Osteoblast (primary cell): ENCODE measurements around the gene NTN4. TPM values are rescaled to one million over a fixed set of nuclear protein-coding genes. Genes with fewer than 3 reads are reported as not detected.

ENCODE experiments used
- DNase-seq: peaks from one replicate; pipeline ENCODE4 v3.0.0; 2011; ENCODE audit warnings: low spot score, mixed read lengths; ENCODE audit not compliant: insufficient read length; ENCODE audit errors: missing footprints
- H2AFZ ChIP-seq: 2 replicates; pipeline ENCODE4 v1.6.0; 2011; ENCODE audit warnings: mild to moderate bottlenecking, low read length
- H3K27ac ChIP-seq: 2 replicates; pipeline ENCODE4 v1.5.1; 2011; ENCODE audit warnings: mild to moderate bottlenecking, low read depth, low read length, moderate library complexity
- H3K27me3 ChIP-seq: 2 replicates; pipeline ENCODE4 v1.6.0; 2012; ENCODE audit warnings: mild to moderate bottlenecking, control low read depth, inconsistent platforms, low read length, moderate library complexity; ENCODE audit not compliant: insufficient read depth
- H3K36me3 ChIP-seq: 2 replicates; pipeline ENCODE4 v1.5.1; 2011; ENCODE audit warnings: mild to moderate bottlenecking, low read length, control low read depth, moderate library complexity; ENCODE audit not compliant: insufficient read depth
- H3K4me1 ChIP-seq: 2 replicates; pipeline ENCODE4 v1.5.1; 2011; ENCODE audit warnings: mild to moderate bottlenecking, low read length, control low read depth, moderate library complexity; ENCODE audit not compliant: insufficient read depth
- H3K4me2 ChIP-seq: 2 replicates; pipeline ENCODE4 v1.6.0; 2011; ENCODE audit warnings: mild to moderate bottlenecking, low read length; ENCODE audit not compliant: insufficient read depth
- H3K4me3 ChIP-seq: fragments of 200-600 bp; sonication (generic); 3 replicates; pipeline ENCODE4 v1.5.1; 2012; ENCODE audit warnings: mild to moderate bottlenecking, low read length, inconsistent platforms; ENCODE audit not compliant: insufficient read depth
- H3K79me2 ChIP-seq: 2 replicates; pipeline ENCODE4 v1.6.0; 2012; ENCODE audit warnings: mild to moderate bottlenecking, low read length, control low read depth, inconsistent platforms; ENCODE audit not compliant: insufficient read depth
- H3K9me3 ChIP-seq: 2 replicates; pipeline ENCODE4 v1.5.1; 2011; ENCODE audit warnings: low read depth, low read length, control low read depth
- H4K20me1 ChIP-seq: 2 replicates; pipeline ENCODE4 v1.6.0; 2012; ENCODE audit warnings: mild to moderate bottlenecking, low read length, control low read depth; ENCODE audit not compliant: insufficient read depth
- CTCF ChIP-seq: IDR thresholded peaks from 2 replicates; pipeline ENCODE4 v1.5.1; 2011; ENCODE audit warnings: mild to moderate bottlenecking, low read depth, low read length, moderate library complexity; ENCODE audit errors: extremely low read depth
- total RNA-seq: library from RNA; depleted of rRNA; stranded (reverse); fragments of >200 nt; gene quantifications from 2 replicates; pipeline ENCODE4 v1.2.3, GENCODE V29; 2012

The NTN4 gene
- total RNA-seq, 1 donor = 47.8 TPM

DNA sequence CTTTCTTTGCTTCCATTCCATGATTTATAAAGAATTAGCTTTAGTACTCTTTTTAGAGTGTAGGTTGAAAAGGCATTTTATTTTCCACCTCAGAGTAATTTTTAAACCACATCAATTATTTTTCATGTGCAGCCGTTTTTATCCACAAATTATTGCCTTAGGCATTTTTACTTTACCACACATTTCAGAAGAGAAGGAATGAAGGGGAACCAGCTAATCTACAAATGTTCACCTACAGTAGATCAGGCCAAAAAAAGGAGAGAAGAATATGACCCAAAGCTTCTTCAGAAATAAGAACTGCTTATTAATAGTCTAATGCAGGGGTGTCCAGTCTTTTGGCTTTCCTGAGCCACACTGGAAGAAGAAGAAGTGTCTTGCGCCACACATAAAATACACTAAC, 19.8 kb upstream of the NTN4 start:
- no peaks in the 10 kb centered on the region for H3K36me3 ChIP-seq
- no peaks in the 10 kb centered on the region for H4K20me1 ChIP-seq
- DNase-seq = no peak
- no peak overlapping the region for H3K27ac ChIP-seq
- H3K27me3 ChIP-seq = no peaks in the 10 kb centered on the region
- no peaks in the 10 kb centered on the region for H3K79me2 ChIP-seq
- H2AFZ ChIP-seq = peak overlapping the region; percentile 6
- peaks cover 13% of the 10 kb centered on the region for H3K4me1 ChIP-seq
- no peaks in the 10 kb centered on the region for H3K9me3 ChIP-seq
- no peak overlapping the region for H3K4me2 ChIP-seq
- no peak for TF ChIP-seq CTCF
- no peak overlapping the region for H3K4me3 ChIP-seq

DNA sequence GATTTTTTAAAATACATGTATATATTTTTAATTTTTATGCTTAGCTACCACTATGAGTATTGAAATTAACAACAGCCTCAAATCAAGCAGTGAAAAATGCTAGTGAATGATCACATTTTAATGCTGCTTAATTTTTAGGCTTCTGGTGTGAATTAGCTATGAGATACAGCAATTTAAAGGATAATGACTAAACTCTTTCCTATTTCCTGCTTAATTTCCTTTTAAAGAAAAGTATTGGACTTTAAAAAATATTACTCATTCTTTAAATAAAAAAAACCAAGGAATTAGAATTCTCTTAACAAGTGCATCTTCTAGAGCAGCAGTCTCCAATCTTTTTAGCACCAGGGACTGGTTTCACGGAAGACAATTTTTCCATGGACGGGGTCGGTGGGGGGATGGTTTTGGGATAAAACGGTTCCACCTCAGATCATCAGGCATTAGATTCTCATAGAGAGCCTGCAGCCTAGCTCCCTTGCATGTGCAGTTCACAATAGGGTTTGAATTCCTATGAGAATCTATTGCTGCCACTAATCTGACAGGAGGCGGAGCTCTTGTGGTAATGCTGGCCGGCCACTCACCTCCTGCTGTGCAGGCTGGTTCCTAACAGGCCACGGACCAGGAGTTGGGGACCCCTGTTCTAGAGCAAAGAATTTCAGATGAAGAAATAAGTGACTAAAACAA, 18.6 kb upstream of the NTN4 start:
- Histone ChIP-seq H3K9me3 (no peaks in the 10 kb centered on the region), H3K27me3 (no peaks in the 10 kb centered on the region), H3K27ac (peak overlapping the region; percentile 47), H3K4me1 (peaks cover 19% of the 10 kb centered on the region), H2AFZ (no peak overlapping the region), H3K79me2 (no peaks in the 10 kb centered on the region), H3K4me3 (no peak overlapping the region), H3K4me2 (no peak overlapping the region), H3K36me3 (no peaks in the 10 kb centered on the region), H4K20me1 (no peaks in the 10 kb centered on the region)
- no peak for TF ChIP-seq CTCF
- DNase-seq = no peak

DNA sequence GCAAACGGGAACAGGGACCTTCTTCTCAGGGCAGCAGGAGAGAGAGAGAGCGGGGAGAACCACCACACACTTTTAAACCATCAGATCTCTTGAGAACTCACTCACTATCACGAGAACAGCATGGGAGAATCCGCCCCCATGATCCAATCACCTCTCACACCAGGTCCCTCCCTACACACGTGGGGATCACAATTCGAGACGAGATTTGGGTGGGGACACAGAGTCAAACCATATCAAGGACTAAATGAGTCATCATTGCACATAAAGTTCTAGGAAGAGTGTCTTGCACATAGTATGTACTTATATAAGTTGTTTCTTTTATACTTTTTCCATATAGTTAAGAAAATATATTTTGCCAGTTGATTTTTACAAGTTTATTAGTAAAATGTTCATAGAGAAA, 17.6 kb upstream of the NTN4 start:
- no peak for TF ChIP-seq CTCF
- Histone ChIP-seq H3K27me3 (no peaks in the 10 kb centered on the region), H3K4me2 (no peak overlapping the region), H3K4me3 (no peak overlapping the region), H3K27ac (no peak overlapping the region), H3K79me2 (no peaks in the 10 kb centered on the region), H3K4me1 (peaks cover 19% of the 10 kb centered on the region), H3K36me3 (no peaks in the 10 kb centered on the region), H3K9me3 (no peaks in the 10 kb centered on the region), H4K20me1 (no peaks in the 10 kb centered on the region), H2AFZ (no peak overlapping the region)
- DNase-seq = no peak

- H4K20me1 ChIP-seq = no peaks in the 10 kb centered on the region
- no peaks in the 10 kb centered on the region for H3K36me3 ChIP-seq
- peaks cover 25% of the 10 kb centered on the region for H3K4me1 ChIP-seq
- peak overlapping the region; percentile 99 for H3K27ac ChIP-seq
- H3K79me2 ChIP-seq = no peaks in the 10 kb centered on the region
- DNase-seq = peak; percentile 91
- H3K9me3 ChIP-seq = no peaks in the 10 kb centered on the region
- H3K27me3 ChIP-seq = no peaks in the 10 kb centered on the region
- no peak for TF ChIP-seq CTCF
- H2AFZ ChIP-seq = no peak overlapping the region
- peak overlapping the region; percentile 6 for H3K4me3 ChIP-seq
- H3K4me2 ChIP-seq = peak overlapping the region; percentile 58
Measured at GRCh38 chr12:95805864-95806671, 15.5 kb upstream of the NTN4 start.
